SK-N-SH (cell line): ENCODE data around the gene UCN2. TPM values are rescaled to one million over a fixed set of nuclear protein-coding genes. Genes with fewer than 3 reads are reported as not detected.

Source experiments
- CTCF ChIA-PET: fragments of 300-600, 350-600 bp; formaldehyde crosslinking; extraction: SDS; loops from one replicate; lab custom pipeline; 2021; lab: Yijun Ruan, JAX
- POLR2A ChIA-PET: fragments of 350-600 bp; sonication (Branson Sonifier 250); formaldehyde crosslinking; extraction: SDS; loops from one replicate; lab custom pipeline; 2020; ENCODE audit warnings: antibody characterized with exemption, inconsistent platforms; lab: Yijun Ruan, JAX
- DNase-seq: peaks from one replicate; pipeline ENCODE4 v3.0.0; 2012
- H2AFZ ChIP-seq: fragments of 200-600 bp; sonication (generic); 2 replicates; pipeline ENCODE4 v1.8.1; 2016; ENCODE audit warnings: antibody characterized with exemption, mild to moderate bottlenecking, low read depth
- H3F3A ChIP-seq: fragments of 200-600 bp; sonication (generic); replicated peaks from 2 replicates; pipeline ENCODE3; 2016; ENCODE audit warnings: antibody characterized with exemption, mild to moderate bottlenecking; ENCODE audit not compliant: insufficient read depth
- H3K27ac ChIP-seq, 2 experiments: fragments of 200-500 bp in 1 of 2; fragments of 200-600 bp in 1 of 2; sonication (Bioruptor generic) in 1 of 2; sonication (generic), shearing (Covaris generic) in 1 of 2; 2 replicates each; pipeline versions ENCODE4 v1.5.1 to v1.6.1; 2014 to 2016; ENCODE audit warnings: low read depth in 2 of 2, inconsistent platforms in 1 of 2, low read length in 1 of 2, mild to moderate bottlenecking in 1 of 2, mixed read lengths in 1 of 2
- H3K27me3 ChIP-seq: fragments of 200-600 bp; sonication (generic), shearing (Covaris generic); 2 replicates; pipeline ENCODE4 v1.6.1; 2016; ENCODE audit warnings: mixed run types; ENCODE audit not compliant: insufficient read depth
- H3K36me3 ChIP-seq, 2 experiments: fragments of 200-500 bp in 1 of 2; fragments of 200-600 bp in 1 of 2; sonication (Bioruptor generic) in 1 of 2; sonication (generic) in 1 of 2; replicated peaks in 1 of 2; 2 replicates each; pipeline versions ENCODE3 to v1.5.1; 2014 to 2016; ENCODE audit warnings: low read length in 1 of 2, mild to moderate bottlenecking in 1 of 2; ENCODE audit not compliant: insufficient read depth in 2 of 2, control insufficient read depth in 1 of 2
- H3K4me1 ChIP-seq, 2 experiments: fragments of 200-500 bp in 1 of 2; fragments of 200-600 bp in 1 of 2; sonication (Bioruptor generic) in 1 of 2; sonication (generic), shearing (Covaris generic) in 1 of 2; 2 replicates each; pipeline versions ENCODE4 v1.5.1 to v1.6.1; 2014 to 2016; ENCODE audit warnings: low read depth in 1 of 2, low read length in 1 of 2, mixed run types in 1 of 2; ENCODE audit not compliant: insufficient read depth in 2 of 2, control insufficient read depth in 1 of 2
- H3K4me2 ChIP-seq: fragments of 200-600 bp; sonication (generic), shearing (Covaris generic); 2 replicates; pipeline ENCODE4 v1.6.1; 2017; ENCODE audit warnings: mixed run types
- H3K4me3 ChIP-seq, 2 experiments: fragments of 200-500 bp in 1 of 2; fragments of 200-600 bp in 1 of 2; sonication (Bioruptor generic) in 1 of 2; sonication (generic), shearing (Covaris generic) in 1 of 2; 2 replicates each; pipeline versions ENCODE4 v1.5.1 to v1.8.1; 2014 to 2016; ENCODE audit warnings: low read depth in 2 of 2, inconsistent platforms in 1 of 2, low read length in 1 of 2, mild to moderate bottlenecking in 1 of 2, mixed read lengths in 1 of 2, moderate library complexity in 1 of 2
- H3K79me2 ChIP-seq: fragments of 200-600 bp; sonication (generic); 2 replicates; pipeline ENCODE4 v1.8.1; 2017; ENCODE audit warnings: mild to moderate bottlenecking; ENCODE audit not compliant: insufficient read depth
- H3K9ac ChIP-seq: fragments of 200-600 bp; sonication (generic); 2 replicates; pipeline ENCODE4 v1.6.1; 2017; ENCODE audit warnings: mixed run types
- H3K9me2 ChIP-seq: fragments of 200-600 bp; sonication (generic); 2 replicates; pipeline ENCODE4 v1.6.1; 2017; ENCODE audit warnings: mixed run types
- H3K9me3 ChIP-seq: fragments of 200-600 bp; sonication (generic); 2 replicates; pipeline ENCODE4 v1.6.1; 2017; ENCODE audit warnings: mixed run types, mild to moderate bottlenecking, moderate library complexity
- H4K20me1 ChIP-seq: fragments of 200-600 bp; sonication (generic); 2 replicates; pipeline ENCODE4 v1.6.1; 2017; ENCODE audit warnings: mild to moderate bottlenecking, mixed run types; ENCODE audit not compliant: insufficient read depth
- EP300 ChIP-seq, 2 experiments: IDR thresholded peaks; 2 replicates each; pipeline versions ENCODE4 v1.4.0 to v1.6.1; 2012; ENCODE audit warnings: borderline replicate concordance in 1 of 2, low read depth in 1 of 2, low read length in 1 of 2
- FOXJ3 ChIP-seq: sonication (generic); formaldehyde crosslinking; IDR thresholded peaks from 2 replicates; pipeline ENCODE4 v1.5.1; 2020; ENCODE audit warnings: mild to moderate bottlenecking, missing genetic modification reagents
- FOXM1 ChIP-seq: IDR thresholded peaks from 2 replicates; pipeline ENCODE4 v1.4.0; 2012; ENCODE audit warnings: low read depth, mild to moderate bottlenecking
- GATA2 ChIP-seq: sonication (generic); formaldehyde crosslinking; IDR thresholded peaks from 2 replicates; pipeline ENCODE4 v1.5.0; 2020; ENCODE audit warnings: mild to moderate bottlenecking, missing genetic modification reagents
- IRF3 ChIP-seq: fragments of 150-350 bp; IDR thresholded peaks from 2 replicates; pipeline ENCODE4 v1.6.1; 2016; ENCODE audit warnings: mild to moderate bottlenecking, low read depth, low read length
- MEF2A ChIP-seq: IDR thresholded peaks from 2 replicates; pipeline ENCODE4 v1.4.0; 2012; ENCODE audit warnings: low read depth, borderline replicate concordance
- MXI1 ChIP-seq: IDR thresholded peaks from 2 replicates; pipeline ENCODE4 v1.6.1; 2012; ENCODE audit warnings: mild to moderate bottlenecking, low read depth, low read length, improper control_type of control experiment
- NFIC ChIP-seq: IDR thresholded peaks from 2 replicates; pipeline ENCODE4 v1.4.0; 2012; ENCODE audit warnings: borderline replicate concordance
- POLR2AphosphoS5 ChIP-seq: IDR thresholded peaks from 2 replicates; pipeline ENCODE4 v1.6.1; 2012; ENCODE audit warnings: low read depth, low read length
- RCOR1 ChIP-seq: fragments of 150-350 bp; IDR thresholded peaks from 2 replicates; pipeline ENCODE4 v1.6.1; 2017; ENCODE audit warnings: antibody characterized with exemption, low read length
- RFX5 ChIP-seq: IDR thresholded peaks from 2 replicates; pipeline ENCODE4 v1.6.1; 2012; ENCODE audit warnings: mild to moderate bottlenecking, improper control_type of control experiment, low read length
- SIN3A ChIP-seq: IDR thresholded peaks from 2 replicates; pipeline ENCODE4 v1.6.1; 2012; ENCODE audit warnings: low read depth, mild to moderate bottlenecking, low read length, moderate library complexity, borderline replicate concordance
- SMC3 ChIP-seq: IDR thresholded peaks from 2 replicates; pipeline ENCODE4 v1.6.1; 2012; ENCODE audit warnings: low read depth, low read length, improper control_type of control experiment
- TCF12 ChIP-seq: IDR thresholded peaks from 2 replicates; pipeline ENCODE4 v1.4.0; 2012
- TEAD4 ChIP-seq: IDR thresholded peaks from 2 replicates; pipeline ENCODE4 v1.4.0; 2012; ENCODE audit warnings: mild to moderate bottlenecking, borderline replicate concordance; ENCODE audit not compliant: insufficient read depth
- USF2 ChIP-seq: fragments of 150-350 bp; IDR thresholded peaks from 2 replicates; pipeline ENCODE4 v1.6.1; 2017; ENCODE audit warnings: antibody characterized with exemption, low read length, low read depth, borderline replicate concordance
- YY1 ChIP-seq: IDR thresholded peaks from 2 replicates; pipeline ENCODE4 v1.4.0; 2012; ENCODE audit warnings: low read depth, mild to moderate bottlenecking
- WGBS: methylation state at CpG from one replicate; pipeline ENCODE4 v1.1.6; 2017; ENCODE audit warnings: low lambda C conversion rate; 5-methylcytosine and 5-hydroxymethylcytosine counted together
- polyA plus RNA-seq, 3 experiments: library from polyadenylated mRNA; depleted of rRNA; stranded (reverse); fragments of >200 nt; gene quantifications; 2 replicates each; pipeline ENCODE4 v1.2.3, GENCODE V29; 2012
- TF ChIP-seq, protein P1 (sequence below): IDR thresholded peaks from 2 replicates; pipeline ENCODE4 v1.4.0; 2012; ENCODE audit warnings: low read depth
- TF ChIP-seq, protein P2 (sequence below): IDR thresholded peaks from 2 replicates; pipeline ENCODE4 v1.4.0; 2012; ENCODE audit warnings: low read depth, borderline replicate concordance

The UCN2 gene
- polyA plus RNA-seq, 1 of the 3 experiments (the other 2 are of a cell fraction): 0.69 TPM

- H3F3A ChIP-seq: peaks cover 22% of the 10 kb centered on the region
- H3K27me3 ChIP-seq: no peaks in the 10 kb centered on the region
- peak overlapping the region; percentile 7 to 93; a peak in 3 of 4 replicates for H3K27ac ChIP-seq
- H3K36me3 ChIP-seq: no peaks in the 10 kb centered on the region
- no peaks in the 10 kb centered on the region for H3K79me2 ChIP-seq
- no peaks in the 10 kb centered on the region for H3K9me2 ChIP-seq
- TF ChIP-seq TEAD4 (no peak), RFX5 (no peak), NFIC (no peak), MXI1 (no peak), GATA2 (CRISPR knock-in tag) (no peak), MEF2A (no peak), SMC3 (no peak), TCF12 (no peak), SIN3A (no peak), IRF3 (no peak), FOXM1 (no peak), USF2 (no peak), YY1 (no peak), EP300 (IDR thresholded peaks at IDR 0.05; ENCODE audit: borderline replicate concordance in 1 of 2, low read depth in 1 of 2, low read length in 1 of 2) (no peak), RCOR1 (no peak), POLR2AphosphoS5 (no peak), FOXJ3 (CRISPR knock-in tag) (no peak)
- TF ChIP-seq, protein P1, sequence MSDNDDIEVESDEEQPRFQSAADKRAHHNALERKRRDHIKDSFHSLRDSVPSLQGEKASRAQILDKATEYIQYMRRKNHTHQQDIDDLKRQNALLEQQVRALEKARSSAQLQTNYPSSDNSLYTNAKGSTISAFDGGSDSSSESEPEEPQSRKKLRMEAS: no peak
- TF ChIP-seq, protein P2, sequence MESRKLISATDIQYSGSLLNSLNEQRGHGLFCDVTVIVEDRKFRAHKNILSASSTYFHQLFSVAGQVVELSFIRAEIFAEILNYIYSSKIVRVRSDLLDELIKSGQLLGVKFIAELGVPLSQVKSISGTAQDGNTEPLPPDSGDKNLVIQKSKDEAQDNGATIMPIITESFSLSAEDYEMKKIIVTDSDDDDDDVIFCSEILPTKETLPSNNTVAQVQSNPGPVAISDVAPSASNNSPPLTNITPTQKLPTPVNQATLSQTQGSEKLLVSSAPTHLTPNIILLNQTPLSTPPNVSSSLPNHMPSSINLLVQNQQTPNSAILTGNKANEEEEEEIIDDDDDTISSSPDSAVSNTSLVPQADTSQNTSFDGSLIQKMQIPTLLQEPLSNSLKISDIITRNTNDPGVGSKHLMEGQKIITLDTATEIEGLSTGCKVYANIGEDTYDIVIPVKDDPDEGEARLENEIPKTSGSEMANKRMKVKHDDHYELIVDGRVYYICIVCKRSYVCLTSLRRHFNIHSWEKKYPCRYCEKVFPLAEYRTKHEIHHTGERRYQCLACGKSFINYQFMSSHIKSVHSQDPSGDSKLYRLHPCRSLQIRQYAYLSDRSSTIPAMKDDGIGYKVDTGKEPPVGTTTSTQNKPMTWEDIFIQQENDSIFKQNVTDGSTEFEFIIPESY: no peak
- peak overlapping the region; percentile 65; the same call in 1 of the 2 replicates for H3K4me2 ChIP-seq
- peak overlapping the region; percentile 57 for H3K9ac ChIP-seq
- ChIA-PET POLR2A (no interaction called here), CTCF (interaction anchor here (0.6 kb wide), 1 partner anchor 13 kb away, joined by 3 read pairs; no protein-coding TSS in a partner anchor)
- H3K9me3 ChIP-seq: no peaks in the 10 kb centered on the region
- H3K4me3 ChIP-seq: no peak overlapping the region
- no peak overlapping the region for H2AFZ ChIP-seq
- peaks cover 49 to 67% of the 10 kb centered on the region in 2 experiments; a peak in 3 of 4 replicates for H3K4me1 ChIP-seq
- no peaks in the 10 kb centered on the region for H4K20me1 ChIP-seq
- 90% methylated on average over 6 of the region's 11 CpGs for WGBS
- no peak for DNase-seq
Observed at GRCh38 chr3:48564667-48565066, 1.1 kb upstream of the UCN2 start.
